Panc1 (cell line): ENCODE measurements around the gene JADE2. TPM values are rescaled to one million over a fixed set of nuclear protein-coding genes. Genes with fewer than 3 reads are reported as not detected.

ENCODE experiments used
- ATAC-seq: fragments of 200-7000 bp; cut with Tn5 transposase; 2 replicates; pipeline ENCODE4 v1.9.1; 2020; ENCODE audit warnings: mild to moderate bottlenecking, moderate library complexity
- BruUV-seq: library from RNA; stranded (reverse); fragments of 400-500 nt; replicated peaks from 2 replicates; lab custom pipeline; 2021; lab: Mats Ljungman, UMichigan
- CTCF ChIA-PET: fragments of 300-600 bp; sonication (Branson Sonifier 250); formaldehyde crosslinking; loops from one replicate; lab custom pipeline; 2022; ENCODE audit warnings: antibody characterized with exemption; lab: Charles Lee
- POLR2A ChIA-PET: fragments of 300-600 bp; sonication (Branson Sonifier 250); formaldehyde crosslinking; loops from one replicate; lab custom pipeline; 2022; ENCODE audit warnings: antibody characterized with exemption; lab: Charles Lee
- DNase-seq: peaks from one replicate; pipeline ENCODE4 v3.0.0-alpha.2; 2010; ENCODE audit warnings: low read depth, low spot score
- H3K27ac ChIP-seq: 2 replicates; pipeline ENCODE4 v1.5.1; 2011; ENCODE audit warnings: mild to moderate bottlenecking, low read length, inconsistent platforms
- H3K27me3 ChIP-seq: fragments of 200-500 bp; sonication (Bioruptor generic); 2 replicates; pipeline ENCODE4 v1.6.0; 2014; ENCODE audit warnings: low read length, inconsistent platforms; ENCODE audit not compliant: control insufficient read depth, insufficient read depth
- H3K36me3 ChIP-seq: fragments of 200-500 bp; sonication (Bioruptor generic); 2 replicates; pipeline ENCODE4 v1.5.1; 2014; ENCODE audit warnings: inconsistent platforms, mild to moderate bottlenecking, low read length, moderate library complexity; ENCODE audit not compliant: control insufficient read depth, insufficient read depth
- H3K4me1 ChIP-seq: 2 replicates; pipeline ENCODE4 v1.5.1; 2011; ENCODE audit warnings: inconsistent platforms, mild to moderate bottlenecking, low read length, moderate library complexity; ENCODE audit not compliant: control insufficient read depth, insufficient read depth
- H3K4me3 ChIP-seq, 2 experiments: 2 replicates each; pipeline ENCODE4 v1.5.1; 2011 to 2012; ENCODE audit warnings: low read depth in 2 of 2, low read length in 2 of 2, mild to moderate bottlenecking in 2 of 2, inconsistent platforms in 1 of 2, moderate library complexity in 1 of 2
- H3K9me3 ChIP-seq: fragments of 200-500 bp; sonication (Bioruptor generic); 2 replicates; pipeline ENCODE4 v1.5.1; 2014; ENCODE audit warnings: low read depth, mild to moderate bottlenecking, inconsistent platforms, low read length, moderate library complexity; ENCODE audit not compliant: control insufficient read depth, insufficient read depth
- POLR2AphosphoS5 ChIP-seq: IDR thresholded peaks from 2 replicates; pipeline ENCODE4 v1.6.1; 2012; ENCODE audit warnings: mild to moderate bottlenecking, low read depth, low read length, moderate library complexity
- SIN3A ChIP-seq: IDR thresholded peaks from 2 replicates; pipeline ENCODE4 v1.6.1; 2012; ENCODE audit warnings: low read depth, mild to moderate bottlenecking, low read length, moderate library complexity, borderline replicate concordance; ENCODE audit not compliant: insufficient read depth
- TCF7L2 ChIP-seq: IDR thresholded peaks from 2 replicates; pipeline ENCODE4 v1.6.1; 2011; ENCODE audit warnings: mild to moderate bottlenecking, low read depth, low read length, inconsistent platforms
- in situ Hi-C: cut with HindIII; loops from 2 replicates; pipeline ENCODE4 v1.10.0; 2016; ENCODE audit warnings: low sequenced_read_pairs, low pct_unique_long_range_greater_than_20kb
- intact Hi-C: fragments of 100-400 bp; cut with micrococcal nuclease; formaldehyde crosslinking; loops from one replicate; pipeline ENCODE4 v1.10.0; 2022; ENCODE audit not compliant: unreplicated experiment
- total RNA-seq: library from RNA; stranded (reverse); gene quantifications from one replicate; pipeline ENCODE4 v1.2.1, GENCODE V29; 2021; ENCODE audit not compliant: unreplicated experiment
- TF ChIP-seq, protein P1 (sequence below): fragments of 450-650 bp; IDR thresholded peaks from 2 replicates; pipeline ENCODE4 v1.5.1; 2017; ENCODE audit warnings: mild to moderate bottlenecking
- TF ChIP-seq, protein P2 (sequence below), 2 experiments: IDR thresholded peaks; 2 replicates each; pipeline ENCODE4 v1.6.1; 2011 to 2012; ENCODE audit warnings: low read depth in 2 of 2, control low read depth in 1 of 2, low read length in 1 of 2, mild to moderate bottlenecking in 1 of 2, moderate library complexity in 1 of 2; ENCODE audit not compliant: insufficient read depth in 1 of 2

JADE2 gene
- total RNA-seq, 1 experiment from 2014 or later, result 80.0 TPM

DNA sequence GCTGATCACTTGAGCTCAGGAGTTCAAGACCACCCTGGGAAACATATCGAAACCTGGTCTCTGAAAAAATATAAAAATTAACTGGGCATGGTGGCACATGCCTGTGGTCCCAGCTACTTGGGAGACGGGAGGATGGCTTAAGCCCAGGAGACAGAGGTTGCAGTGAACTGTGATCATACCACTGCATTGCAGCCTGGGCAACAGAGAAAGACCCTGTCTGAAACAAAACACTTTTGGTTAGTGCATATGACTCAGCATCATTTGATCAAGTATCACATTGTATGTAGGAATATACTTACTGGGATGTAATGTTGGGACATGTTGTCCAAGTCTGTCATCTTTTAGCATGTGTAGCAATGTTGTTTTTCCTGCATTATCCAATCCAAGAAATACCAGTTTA, 95.2 kb downstream of the JADE2 start:
- ChIA-PET POLR2A (interaction anchor here (0.6 kb wide), 1 partner anchor 21 kb away, joined by 3 read pairs; no protein-coding TSS in a partner anchor), CTCF (no interaction called here)
- BruUV-seq, result no TSS peak
- in situ Hi-C loops (no loop called here), intact Hi-C loops (no loop called here)
- TF ChIP-seq, protein P1, sequence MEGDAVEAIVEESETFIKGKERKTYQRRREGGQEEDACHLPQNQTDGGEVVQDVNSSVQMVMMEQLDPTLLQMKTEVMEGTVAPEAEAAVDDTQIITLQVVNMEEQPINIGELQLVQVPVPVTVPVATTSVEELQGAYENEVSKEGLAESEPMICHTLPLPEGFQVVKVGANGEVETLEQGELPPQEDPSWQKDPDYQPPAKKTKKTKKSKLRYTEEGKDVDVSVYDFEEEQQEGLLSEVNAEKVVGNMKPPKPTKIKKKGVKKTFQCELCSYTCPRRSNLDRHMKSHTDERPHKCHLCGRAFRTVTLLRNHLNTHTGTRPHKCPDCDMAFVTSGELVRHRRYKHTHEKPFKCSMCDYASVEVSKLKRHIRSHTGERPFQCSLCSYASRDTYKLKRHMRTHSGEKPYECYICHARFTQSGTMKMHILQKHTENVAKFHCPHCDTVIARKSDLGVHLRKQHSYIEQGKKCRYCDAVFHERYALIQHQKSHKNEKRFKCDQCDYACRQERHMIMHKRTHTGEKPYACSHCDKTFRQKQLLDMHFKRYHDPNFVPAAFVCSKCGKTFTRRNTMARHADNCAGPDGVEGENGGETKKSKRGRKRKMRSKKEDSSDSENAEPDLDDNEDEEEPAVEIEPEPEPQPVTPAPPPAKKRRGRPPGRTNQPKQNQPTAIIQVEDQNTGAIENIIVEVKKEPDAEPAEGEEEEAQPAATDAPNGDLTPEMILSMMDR, result no peak
- TF ChIP-seq, protein P2, sequence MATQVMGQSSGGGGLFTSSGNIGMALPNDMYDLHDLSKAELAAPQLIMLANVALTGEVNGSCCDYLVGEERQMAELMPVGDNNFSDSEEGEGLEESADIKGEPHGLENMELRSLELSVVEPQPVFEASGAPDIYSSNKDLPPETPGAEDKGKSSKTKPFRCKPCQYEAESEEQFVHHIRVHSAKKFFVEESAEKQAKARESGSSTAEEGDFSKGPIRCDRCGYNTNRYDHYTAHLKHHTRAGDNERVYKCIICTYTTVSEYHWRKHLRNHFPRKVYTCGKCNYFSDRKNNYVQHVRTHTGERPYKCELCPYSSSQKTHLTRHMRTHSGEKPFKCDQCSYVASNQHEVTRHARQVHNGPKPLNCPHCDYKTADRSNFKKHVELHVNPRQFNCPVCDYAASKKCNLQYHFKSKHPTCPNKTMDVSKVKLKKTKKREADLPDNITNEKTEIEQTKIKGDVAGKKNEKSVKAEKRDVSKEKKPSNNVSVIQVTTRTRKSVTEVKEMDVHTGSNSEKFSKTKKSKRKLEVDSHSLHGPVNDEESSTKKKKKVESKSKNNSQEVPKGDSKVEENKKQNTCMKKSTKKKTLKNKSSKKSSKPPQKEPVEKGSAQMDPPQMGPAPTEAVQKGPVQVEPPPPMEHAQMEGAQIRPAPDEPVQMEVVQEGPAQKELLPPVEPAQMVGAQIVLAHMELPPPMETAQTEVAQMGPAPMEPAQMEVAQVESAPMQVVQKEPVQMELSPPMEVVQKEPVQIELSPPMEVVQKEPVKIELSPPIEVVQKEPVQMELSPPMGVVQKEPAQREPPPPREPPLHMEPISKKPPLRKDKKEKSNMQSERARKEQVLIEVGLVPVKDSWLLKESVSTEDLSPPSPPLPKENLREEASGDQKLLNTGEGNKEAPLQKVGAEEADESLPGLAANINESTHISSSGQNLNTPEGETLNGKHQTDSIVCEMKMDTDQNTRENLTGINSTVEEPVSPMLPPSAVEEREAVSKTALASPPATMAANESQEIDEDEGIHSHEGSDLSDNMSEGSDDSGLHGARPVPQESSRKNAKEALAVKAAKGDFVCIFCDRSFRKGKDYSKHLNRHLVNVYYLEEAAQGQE (IDR thresholded peaks at IDR 0.05; ENCODE audit: insufficient read depth in 1 of 2, low read depth in 2 of 2, low read length in 1 of 2), result no peak
- no peak for TF ChIP-seq POLR2AphosphoS5
- no peak for TF ChIP-seq SIN3A
- TF ChIP-seq TCF7L2, result no peak
- Histone ChIP-seq H3K4me1 (no peaks in the 10 kb centered on the region), H3K9me3 (no peaks in the 10 kb centered on the region), H3K27ac (no peak overlapping the region), H3K36me3 (peaks cover 2% of the 10 kb centered on the region; the same call in 1 of the 2 replicates), H3K4me3 (no peak overlapping the region), H3K27me3 (no peaks in the 10 kb centered on the region)
- ATAC-seq (no peak), DNase-seq (no peak)

DNA sequence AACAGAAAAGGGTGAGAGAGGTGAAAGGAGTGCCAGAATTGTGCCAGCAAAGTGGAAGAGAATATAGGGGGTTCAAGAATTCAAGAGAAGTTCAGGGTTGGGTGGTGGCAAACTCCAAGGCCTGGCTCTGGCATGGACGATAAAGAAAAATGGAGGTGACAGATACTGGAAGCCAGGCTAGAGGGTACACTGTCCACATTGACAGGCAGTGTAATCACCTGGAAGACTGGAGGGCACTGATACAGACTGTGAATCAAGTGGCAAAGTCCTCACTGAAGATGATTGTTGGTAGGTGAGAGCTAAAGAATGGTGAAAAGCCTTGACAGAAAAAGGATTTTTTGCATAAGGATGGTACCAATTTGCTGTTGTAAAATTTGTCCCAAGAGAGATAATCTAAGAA, 100.1 kb downstream of the JADE2 start:
- TF ChIP-seq, protein P2 (IDR thresholded peaks at IDR 0.05; ENCODE audit: insufficient read depth in 1 of 2, low read depth in 2 of 2, low read length in 1 of 2), result no peak
- TF ChIP-seq SIN3A (no peak), POLR2AphosphoS5 (no peak), TCF7L2 (no peak)
- TF ChIP-seq, protein P1, result no peak
- DNase-seq, result no peak
- no peaks in the 10 kb centered on the region for H3K9me3 ChIP-seq
- no peak overlapping the region for H3K4me3 ChIP-seq
- no peaks in the 10 kb centered on the region; the same call in 1 of the 2 replicates for H3K36me3 ChIP-seq
- in situ Hi-C loops (no loop called here), intact Hi-C loops (no loop called here)
- BruUV-seq, result no TSS peak
- ChIA-PET CTCF (no interaction called here), POLR2A (interaction anchor here (0.6 kb wide), 1 partner anchor 20 kb away, joined by 9 read pairs; no protein-coding TSS in a partner anchor)
- no peak for ATAC-seq
- no peaks in the 10 kb centered on the region for H3K4me1 ChIP-seq
- no peak overlapping the region for H3K27ac ChIP-seq
- H3K27me3 ChIP-seq, result no peaks in the 10 kb centered on the region
